Amygdala (tissue), 56 donors: Measurements from ENCODE around the gene OR8U1.
"Not testable (repeated sequence)": the region's sequence is repeated elsewhere in the genome, so short reads cannot be mapped to it uniquely, and the experiment has no call there.

ENCODE experiments used
- DNase-seq, 56 donors: peaks; one replicate each; lab custom pipeline; 2025; lab: John Stamatoyannopoulos, UW

OR8U1 gene

GRCh38 chr11:56375324-56375723 lies at the start of gene OR8U1:
TSS of gene OR8U1 (plus strand) at chr11:56375624. CDS start at chr11:56375624, 0 bp downstream.
- DNase-seq: no peak

- no peak for DNase-seq
These were observed 43.4 kb upstream of the OR8U1 start for GRCh38 chr11:56331861-56332491.

- DNase-seq: no peak
These were observed 42.3 kb upstream of the OR8U1 start for GRCh38 chr11:56333156-56333555.

GRCh38 chr11:56340289-56340688 lies 35.1 kb upstream of the OR8U1 start:
- DNase-seq: no peak

- no peak for DNase-seq
These were observed 29.7 kb upstream of the OR8U1 start, which contains the start of gene OR8K1 for GRCh38 chr11:56345739-56346138. TSS of gene OR8K1 (plus strand) at chr11:56346039. CDS start at chr11:56346039, 0 bp downstream.

GRCh38 chr11:56353991-56354390 lies 21.4 kb upstream of the OR8U1 start, which contains the start of gene OR8J1:
TSS of gene OR8J1 (plus strand) at chr11:56354291. CDS start at chr11:56360247, 5,956 bp downstream.
- no peak for DNase-seq

GRCh38 chr11:56380120-56380519 lies 4.7 kb downstream of the OR8U1 start:
- DNase-seq: no peak

GRCh38 chr11:56394381-56394780 lies 19.0 kb downstream of the OR8U1 start:
- no peak for DNase-seq

- DNase-seq: no peak
These were observed 20.6 kb downstream of the OR8U1 start for GRCh38 chr11:56396047-56396446.

GRCh38 chr11:56401858-56402461 lies 26.5 kb downstream of the OR8U1 start:
- not testable (repeated sequence) for DNase-seq

GRCh38 chr11:56404393-56404792 lies 29.0 kb downstream of the OR8U1 start:
- DNase-seq: no peak

- no peak for DNase-seq
These were observed 35.4 kb downstream of the OR8U1 start for GRCh38 chr11:56410801-56411200.

GRCh38 chr11:56412396-56412795 lies 37.0 kb downstream of the OR8U1 start, which contains the start of gene OR5AL1:
TSS of gene OR5AL1 (plus strand) at chr11:56412696.
- DNase-seq: no peak
